T1000 (cell line): Measurements from ENCODE around the gene GMIP.
"Not testable (repeated sequence)": the region's sequence is repeated elsewhere in the genome, so short reads cannot be mapped to it uniquely, and the experiment has no call there.

Experiments used
- DNase-seq: peaks from one replicate; lab custom pipeline; 2025; ENCODE audit warnings: mixed read lengths; lab: John Stamatoyannopoulos, UW

GMIP gene

GRCh38 chr19:19606021-19606420 lies 37.4 kb downstream of the GMIP start:
- no peak for DNase-seq

GRCh38 chr19:19602713-19603324 lies 40.6 kb downstream of the GMIP start:
- DNase-seq, result no peak

GRCh38 chr19:19602136-19602712 lies 41.2 kb downstream of the GMIP start:
- DNase-seq, result no peak

- DNase-seq, result no peak
Observed at GRCh38 chr19:19600793-19601330, 42.6 kb downstream of the GMIP start.

GRCh38 chr19:19598728-19599451 lies 44.6 kb downstream of the GMIP start:
- DNase-seq, result not testable (repeated sequence)

GRCh38 chr19:19597809-19598306 lies 45.6 kb downstream of the GMIP start:
- no peak for DNase-seq

GRCh38 chr19:19595171-19595701 lies 48.2 kb downstream of the GMIP start:
- no peak for DNase-seq

- DNase-seq, result no peak
Observed at GRCh38 chr19:19594381-19594780, 49.1 kb downstream of the GMIP start.

- DNase-seq, result no peak
Observed at GRCh38 chr19:19592690-19593089, 50.8 kb downstream of the GMIP start.

- peak; percentile 88 for DNase-seq
Observed at GRCh38 chr19:19591133-19591825, 52.2 kb downstream of the GMIP start.

- DNase-seq, result no peak
Observed at GRCh38 chr19:19588546-19588945, 54.9 kb downstream of the GMIP start.

GRCh38 chr19:19587771-19588170 lies 55.7 kb downstream of the GMIP start:
- DNase-seq, result no peak

GRCh38 chr19:19584356-19584755 lies 59.1 kb downstream of the GMIP start:
- no peak for DNase-seq

GRCh38 chr19:19582471-19582870 lies 61.0 kb downstream of the GMIP start:
- no peak for DNase-seq

- DNase-seq, result no peak
Observed at GRCh38 chr19:19581391-19581790, 62.1 kb downstream of the GMIP start.

- no peak for DNase-seq
Observed at GRCh38 chr19:19580418-19580817, 63.0 kb downstream of the GMIP start.

GRCh38 chr19:19579533-19580361 lies 63.7 kb downstream of the GMIP start:
- no peak for DNase-seq
